Measurements from ENCODE around the gene SLC7A10. TPM values are rescaled to one million over a fixed set of nuclear protein-coding genes. Genes with fewer than 3 reads are reported as not detected.

The SLC7A10 gene
- total RNA-seq, 1 experiment from 2014 or later: 2.9 TPM

- Histone ChIP-seq H2BK15ac (ENCODE audit: low read depth, low read length) (no peak overlapping the region), H3K4ac (ENCODE audit: low read depth, low read length) (no peak overlapping the region), H2BK120ac (ENCODE audit: low read depth, low read length, poor library complexity, severe bottlenecking) (no peak overlapping the region), H3K14ac (ENCODE audit: insufficient read depth, low read length) (no peak overlapping the region), H2BK5ac (ENCODE audit: insufficient read length, low read length) (no peak overlapping the region), H3K9me3 (ENCODE audit: control insufficient read depth, low read depth, low read length) (no peaks in the 10 kb centered on the region), H2BK12ac (ENCODE audit: insufficient read length, low read depth, low read length) (no peak overlapping the region), H3K23ac (ENCODE audit: insufficient read length, low read depth, low read length) (no peak overlapping the region), H3K4me1 (ENCODE audit: insufficient read depth, low read length) (no peaks in the 10 kb centered on the region), H3K79me1 (ENCODE audit: insufficient read depth, low read depth, low read length, poor library complexity, severe bottlenecking) (no peaks in the 10 kb centered on the region), H4K5ac (ENCODE audit: insufficient read length, low read depth, low read length) (no peak overlapping the region), H3K4me2 (ENCODE audit: insufficient read depth, insufficient read length, low read length) (no peak overlapping the region), H3K18ac (ENCODE audit: insufficient read length, low read depth, low read length) (no peak overlapping the region), H4K91ac (ENCODE audit: insufficient read length, low read depth, low read length) (no peak overlapping the region), H3K79me2 (ENCODE audit: insufficient read depth, low read length) (no peaks in the 10 kb centered on the region), H3K56ac (ENCODE audit: insufficient read length, low read depth, low read length) (no peak overlapping the region), H3K27me3 (ENCODE audit: insufficient read depth, low read length) (no peaks in the 10 kb centered on the region), H4K20me1 (ENCODE audit: control insufficient read depth, insufficient read depth, insufficient read length) (no peaks in the 10 kb centered on the region), H3K23me2 (ENCODE audit: insufficient read length, low read depth, low read length, poor library complexity, severe bottlenecking) (no peaks in the 10 kb centered on the region), H4K8ac (replicated peaks; ENCODE audit: insufficient read length, low read depth, low read length) (no peak overlapping the region), H3K27ac (ENCODE audit: insufficient read length, low read depth, low read length) (no peak overlapping the region), H2AFZ (ENCODE audit: low read length) (no peak overlapping the region), H3K9ac (ENCODE audit: extremely low read depth, insufficient read length, low read length) (no peak overlapping the region), H2AK5ac (ENCODE audit: insufficient read length, low read length) (no peak overlapping the region), H2BK20ac (ENCODE audit: low read depth, low read length, poor library complexity, severe bottlenecking) (no peak overlapping the region), H3T11ph (ENCODE audit: low read length) (no peak overlapping the region)
- Mint-ChIP-seq H3K27me3 (ENCODE audit: low read depth) (peaks cover 31% of the 10 kb centered on the region), H3K9me3 (peaks cover 7 to 12% of the 10 kb centered on the region in 2 experiments), H3K4me3 (no peak overlapping the region), H3K27ac (no peak overlapping the region), H3K36me3 (ENCODE audit: insufficient read depth in 1 of 3, low read depth in 3 of 3) (peaks cover 0 to 5% (median 0%) of the 10 kb centered on the region in 3 experiments; a peak in 3 of 7 replicates), H3K4me1 (0 out of 4 replicates have a peak, but pooled peaks cover 0 to 3% of the 10 kb centered on the region in 2 experiments)
- TF ChIP-seq CTCF (conservative IDR thresholded peaks at IDR 0.05): no peak
- 100% methylated on average over 6 of the region's 9 CpGs for WGBS (ENCODE audit: extremely low coverage, insufficient read length, low lambda C conversion rate)
- no peak for DNase-seq
Measured at GRCh38 chr19:33233056-33233873, 7.6 kb upstream of the SLC7A10 start.
